Dedifferentiated amniotic fluid mesenchymal stem cell (primary cell): ENCODE results near the gene NRM.
"Not testable (repeated sequence)": the region's sequence is repeated elsewhere in the genome, so short reads cannot be mapped to it uniquely, and the experiment has no call there.

ENCODE experiments used
- DNase-seq: peaks from one replicate; pipeline ENCODE4 v3.0.0-alpha.2; 2016; ENCODE audit errors: extremely low spot score

Gene NRM

GRCh38 chr6:30690403-30691207 is at the start of gene NRM:
NRM (minus strand) TSS chr6:30690984; CDS start chr6:30690974, 10 bp downstream.
- peak; percentile 88 for DNase-seq

GRCh38 chr6:30740540-30740870 is 49.7 kb upstream of the NRM start:
- DNase-seq, result no peak

- DNase-seq, result no peak
These were observed 47.7 kb upstream of the NRM start for GRCh38 chr6:30738532-30738931.

GRCh38 chr6:30735668-30736314 is 45.0 kb upstream of the NRM start:
- no peak for DNase-seq

- DNase-seq, result no peak
These were observed 41.6 kb upstream of the NRM start for GRCh38 chr6:30732237-30732943.

- no peak for DNase-seq
These were observed 40.0 kb upstream of the NRM start for GRCh38 chr6:30730601-30731435.

- no peak for DNase-seq
These were observed 37.3 kb upstream of the NRM start for GRCh38 chr6:30727920-30728553.

- DNase-seq, result no peak
These were observed 36.0 kb upstream of the NRM start for GRCh38 chr6:30726506-30727413.

GRCh38 chr6:30725713-30726505 is 35.1 kb upstream of the NRM start:
- DNase-seq, result no peak

- DNase-seq, result no peak
These were observed 34.3 kb upstream of the NRM start for GRCh38 chr6:30724906-30725667.

GRCh38 chr6:30723843-30724741 is 33.3 kb upstream of the NRM start:
- not testable (repeated sequence) for DNase-seq

- not testable (repeated sequence) for DNase-seq
These were observed 32.5 kb upstream of the NRM start for GRCh38 chr6:30723159-30723842.

- DNase-seq, result peak; percentile 73
These were observed 31.7 kb upstream of the NRM start for GRCh38 chr6:30722280-30723112.

- DNase-seq, result not testable (repeated sequence)
These were observed 31.2 kb upstream of the NRM start for GRCh38 chr6:30722025-30722279.

GRCh38 chr6:30721198-30722024 is 30.6 kb upstream of the NRM start:
- peak; percentile 88 for DNase-seq
